Hepatocyte (in vitro differentiated cells): ENCODE results near the gene LY86.

Source experiments
- EZH2 ChIP-seq: fragments of 200-600 bp; sonication (generic); IDR thresholded peaks from 2 replicates; pipeline ENCODE4 v1.6.1; 2016; ENCODE audit warnings: antibody characterized with exemption, mild to moderate bottlenecking, borderline replicate concordance
- EZH2phosphoT487 ChIP-seq: fragments of 200-600 bp; sonication (generic); IDR thresholded peaks from one replicate; pipeline ENCODE4 v1.6.1; 2018; ENCODE audit warnings: antibody characterized with exemption, mild to moderate bottlenecking, low read depth, moderate library complexity; ENCODE audit not compliant: unreplicated experiment, severe bottlenecking
- TF ChIP-seq, protein P1 (sequence below): fragments of 200-600 bp; sonication (generic); IDR thresholded peaks from 2 replicates; pipeline ENCODE4 v1.5.1; 2016; ENCODE audit warnings: antibody characterized with exemption, mild to moderate bottlenecking; ENCODE audit not compliant: poor library complexity

DNA sequence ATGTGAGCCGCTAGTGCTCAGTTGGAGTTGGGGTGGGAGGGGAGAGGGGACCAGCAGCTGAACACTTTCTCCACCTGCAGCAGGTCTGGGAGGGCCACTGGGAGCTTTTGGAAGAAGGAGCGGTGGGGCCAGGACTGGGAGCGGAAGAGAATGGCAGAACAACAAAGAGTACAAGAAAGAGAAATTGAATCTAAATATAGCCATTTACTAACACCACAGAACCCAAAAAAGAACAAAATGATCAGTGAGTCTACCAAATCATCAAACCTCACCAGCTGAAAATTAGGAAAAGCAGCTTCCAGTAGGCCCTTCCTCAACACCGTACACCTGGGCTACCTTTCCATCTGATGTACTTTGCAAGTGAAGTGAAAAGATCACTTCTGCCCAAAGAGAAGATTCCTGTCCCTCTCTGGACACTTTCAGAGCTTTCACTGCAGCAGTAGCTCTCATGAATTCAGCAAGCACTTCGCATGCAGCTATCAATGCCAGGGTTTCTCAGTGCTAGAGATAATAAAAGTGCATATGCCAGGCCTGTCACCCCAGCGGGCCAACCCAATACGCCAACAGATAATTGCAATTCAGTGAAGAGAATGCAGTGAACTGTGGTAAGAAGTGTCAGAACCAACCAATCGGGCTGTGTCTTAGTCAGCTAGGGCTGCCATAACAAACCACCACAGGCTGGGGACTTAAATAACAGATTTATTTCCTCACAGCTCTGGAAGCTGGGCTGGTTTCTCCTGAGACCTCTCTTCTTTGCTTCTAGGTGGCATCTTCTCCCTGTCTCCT is 597 bp downstream of the LY86 start:
- TF ChIP-seq, protein P1, sequence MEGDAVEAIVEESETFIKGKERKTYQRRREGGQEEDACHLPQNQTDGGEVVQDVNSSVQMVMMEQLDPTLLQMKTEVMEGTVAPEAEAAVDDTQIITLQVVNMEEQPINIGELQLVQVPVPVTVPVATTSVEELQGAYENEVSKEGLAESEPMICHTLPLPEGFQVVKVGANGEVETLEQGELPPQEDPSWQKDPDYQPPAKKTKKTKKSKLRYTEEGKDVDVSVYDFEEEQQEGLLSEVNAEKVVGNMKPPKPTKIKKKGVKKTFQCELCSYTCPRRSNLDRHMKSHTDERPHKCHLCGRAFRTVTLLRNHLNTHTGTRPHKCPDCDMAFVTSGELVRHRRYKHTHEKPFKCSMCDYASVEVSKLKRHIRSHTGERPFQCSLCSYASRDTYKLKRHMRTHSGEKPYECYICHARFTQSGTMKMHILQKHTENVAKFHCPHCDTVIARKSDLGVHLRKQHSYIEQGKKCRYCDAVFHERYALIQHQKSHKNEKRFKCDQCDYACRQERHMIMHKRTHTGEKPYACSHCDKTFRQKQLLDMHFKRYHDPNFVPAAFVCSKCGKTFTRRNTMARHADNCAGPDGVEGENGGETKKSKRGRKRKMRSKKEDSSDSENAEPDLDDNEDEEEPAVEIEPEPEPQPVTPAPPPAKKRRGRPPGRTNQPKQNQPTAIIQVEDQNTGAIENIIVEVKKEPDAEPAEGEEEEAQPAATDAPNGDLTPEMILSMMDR: no peak
- TF ChIP-seq EZH2 (no peak), EZH2phosphoT487 (no peak)
